G401 (cell line): ENCODE measurements around the gene NUCB2. TPM values are rescaled to one million over a fixed set of nuclear protein-coding genes. Genes with fewer than 3 reads are reported as not detected.
"Not testable (repeated sequence)": the region's sequence is repeated elsewhere in the genome, so short reads cannot be mapped to it uniquely, and the experiment has no call there.

ENCODE experiments used
- DNase-seq: peaks from one replicate; pipeline ENCODE4 v3.0.0-alpha.2; 2015; ENCODE audit warnings: low spot score
- in situ Hi-C: cut with HindIII; loops from 2 replicates; pipeline ENCODE4 v1.10.0; 2016; ENCODE audit warnings: low sequenced_read_pairs, mixed read lengths
- total RNA-seq: library from RNA; depleted of rRNA; stranded (reverse); fragments of >200 nt; shearing (Covaris generic); gene quantifications from 2 replicates; pipeline ENCODE4 v1.2.3, GENCODE V29; 2014

NUCB2 gene
- total RNA-seq, 1 experiment from 2014 or later, result 5.6 TPM

- in situ Hi-C loops, result no loop called here
- DNase-seq, result no peak
Measured at GRCh38 chr11:17266781-17267180, 9.8 kb upstream of the NUCB2 start.

GRCh38 chr11:17267576-17267975 lies 9.0 kb upstream of the NUCB2 start:
- no peak for DNase-seq
- in situ Hi-C loops, result no loop called here

- in situ Hi-C loops, result not testable (repeated sequence)
Measured at GRCh38 chr11:17268500-17268899, 8.0 kb upstream of the NUCB2 start.

GRCh38 chr11:17268902-17269301 lies 7.6 kb upstream of the NUCB2 start:
- in situ Hi-C loops, result no loop called here

More at GRCh38 chr11:17268500-17268899, 8.0 kb upstream of the NUCB2 start:
- not testable (repeated sequence) for DNase-seq

GRCh38 chr11:17272801-17273200 lies 3.7 kb upstream of the NUCB2 start:
- in situ Hi-C loops, result no loop called here
- no peak for DNase-seq

More at GRCh38 chr11:17268902-17269301, 7.6 kb upstream of the NUCB2 start:
- no peak for DNase-seq

GRCh38 chr11:17273211-17273610 lies 3.3 kb upstream of the NUCB2 start:
- no peak for DNase-seq
- in situ Hi-C loops, result no loop called here

- DNase-seq, result no peak
- in situ Hi-C loops, result no loop called here
Measured at GRCh38 chr11:17273668-17274282, 2.8 kb upstream of the NUCB2 start.

- DNase-seq, result no peak
- in situ Hi-C loops, result no loop called here
Measured at GRCh38 chr11:17275400-17276235, 921 bp upstream of the NUCB2 start.

- in situ Hi-C loops, result no loop called here
- DNase-seq, result peak; percentile 72
Measured at GRCh38 chr11:17277024-17277584, 565 bp downstream of the NUCB2 start.

GRCh38 chr11:17280494-17281127 lies 4.1 kb downstream of the NUCB2 start:
- DNase-seq, result no peak
- in situ Hi-C loops, result no loop called here

GRCh38 chr11:17286332-17286731 lies 9.8 kb downstream of the NUCB2 start:
- in situ Hi-C loops, result no loop called here
- no peak for DNase-seq

GRCh38 chr11:17287058-17287457 lies 10.5 kb downstream of the NUCB2 start:
- DNase-seq, result no peak
- in situ Hi-C loops, result no loop called here

- DNase-seq, result no peak
- in situ Hi-C loops, result no loop called here
Measured at GRCh38 chr11:17291710-17292109, 15.2 kb downstream of the NUCB2 start.

GRCh38 chr11:17293311-17293710 lies 16.8 kb downstream of the NUCB2 start:
- no peak for DNase-seq
- in situ Hi-C loops, result no loop called here

GRCh38 chr11:17294033-17294432 lies 17.5 kb downstream of the NUCB2 start:
- in situ Hi-C loops, result no loop called here
- no peak for DNase-seq

- no peak for DNase-seq
- in situ Hi-C loops, result no loop called here
Measured at GRCh38 chr11:17296852-17297559, 20.5 kb downstream of the NUCB2 start.

- no peak for DNase-seq
- in situ Hi-C loops, result no loop called here
Measured at GRCh38 chr11:17298302-17298701, 21.8 kb downstream of the NUCB2 start.

GRCh38 chr11:17300372-17300771 lies 23.8 kb downstream of the NUCB2 start:
- in situ Hi-C loops, result no loop called here
- no peak for DNase-seq
